OCI-LY7 (cell line): ENCODE measurements around the gene PPIL6. TPM values are rescaled to one million over a fixed set of nuclear protein-coding genes. Genes with fewer than 3 reads are reported as not detected.

Experiments
- BruUV-seq: library from RNA; stranded (reverse); fragments of 400-500 nt; replicated peaks from 2 replicates; lab custom pipeline; 2021; lab: Mats Ljungman, UMichigan
- CTCF ChIA-PET: fragments of 300-600 bp; sonication (Branson Sonifier 250); formaldehyde crosslinking; loops from one replicate; lab custom pipeline; 2022; ENCODE audit warnings: antibody characterized with exemption; ENCODE audit not compliant: unreplicated experiment; lab: Charles Lee
- POLR2A ChIA-PET: fragments of 300-600 bp; sonication (Branson Sonifier 250); formaldehyde crosslinking; loops from one replicate; lab custom pipeline; 2022; ENCODE audit warnings: antibody characterized with exemption; lab: Charles Lee
- DNase-seq: peaks from one replicate; pipeline ENCODE4 v3.0.0-alpha.2; 2015; ENCODE audit warnings: low spot score
- H2AFZ ChIP-seq: fragments of 200-600 bp; sonication (generic), shearing (Covaris generic); 2 replicates; pipeline ENCODE4 v1.6.1; 2014; ENCODE audit warnings: mild to moderate bottlenecking, antibody characterized with exemption, low read length, moderate library complexity
- H3K27ac ChIP-seq: fragments of 200-600 bp; sonication (generic); 2 replicates; pipeline ENCODE4 v1.5.1; 2014; ENCODE audit warnings: mixed run types, low read depth, mild to moderate bottlenecking, moderate library complexity, low read length, inconsistent platforms; ENCODE audit not compliant: poor library complexity, severe bottlenecking
- H3K36me3 ChIP-seq: fragments of 200-600 bp; sonication (generic); 2 replicates; pipeline ENCODE4 v1.6.1; 2014; ENCODE audit warnings: mild to moderate bottlenecking, antibody characterized with exemption, low read length, moderate library complexity, mixed read lengths; ENCODE audit not compliant: insufficient read depth
- H3K4me1 ChIP-seq: fragments of 200-600 bp; sonication (generic); 2 replicates; pipeline ENCODE4 v1.5.1; 2014; ENCODE audit warnings: mild to moderate bottlenecking, low read length; ENCODE audit not compliant: insufficient read depth, poor library complexity, severe bottlenecking
- H3K4me2 ChIP-seq: fragments of 200-600 bp; sonication (generic); 2 replicates; pipeline ENCODE4 v1.6.1; 2014; ENCODE audit warnings: mild to moderate bottlenecking, low read length
- H3K4me3 ChIP-seq: fragments of 200-600 bp; sonication (generic); 2 replicates; pipeline ENCODE4 v1.5.1; 2014; ENCODE audit warnings: mild to moderate bottlenecking, low read depth, low read length; ENCODE audit not compliant: poor library complexity, severe bottlenecking
- H3K79me2 ChIP-seq: fragments of 200-600 bp; sonication (generic); 2 replicates; pipeline ENCODE4 v1.6.1; 2016; ENCODE audit warnings: low read depth, mild to moderate bottlenecking, low read length, moderate library complexity, mixed read lengths; ENCODE audit not compliant: insufficient read depth
- H3K9me2 ChIP-seq: fragments of 200-600 bp; sonication (generic); 2 replicates; pipeline ENCODE4 v1.6.1; 2016; ENCODE audit warnings: mild to moderate bottlenecking, low read length, mixed read lengths; ENCODE audit not compliant: insufficient read depth
- H3K9me3 ChIP-seq: fragments of 200-600 bp; sonication (generic); 2 replicates; pipeline ENCODE4 v1.6.1; 2014; ENCODE audit warnings: mild to moderate bottlenecking, mixed run types, low read length, mixed read lengths
- H4K20me1 ChIP-seq: fragments of 200-600 bp; sonication (generic); 2 replicates; pipeline ENCODE4 v1.6.1; 2014; ENCODE audit warnings: mild to moderate bottlenecking, antibody characterized with exemption, low read length, moderate library complexity, mixed read lengths; ENCODE audit not compliant: insufficient read depth
- CTCF ChIP-seq: fragments of 200-600 bp; sonication (generic); conservative IDR thresholded peaks from 2 replicates; pipeline ENCODE4 v1.5.1; 2014; ENCODE audit warnings: mild to moderate bottlenecking, antibody characterized with exemption, low read length, moderate library complexity, mixed read lengths
- EZH2phosphoT487 ChIP-seq: fragments of 200-600 bp; sonication (generic); IDR thresholded peaks from 2 replicates; pipeline ENCODE4 v1.6.1; 2018; ENCODE audit warnings: low read depth, borderline replicate concordance, mild to moderate bottlenecking, mixed run types, antibody characterized with exemption, low read length, moderate library complexity, mixed read lengths
- intact Hi-C: fragments of 100-400 bp; cut with micrococcal nuclease; formaldehyde crosslinking; loops from one replicate; pipeline ENCODE4 v1.10.0; 2022; ENCODE audit not compliant: unreplicated experiment
- total RNA-seq, 2 experiments: library from RNA; depleted of rRNA in 1 of 2; stranded (reverse); fragments of >200 nt in 1 of 2; shearing (Covaris generic) in 1 of 2; gene quantifications; 2 replicates each; pipeline ENCODE4 v1.2.3, GENCODE V29; 2014 to 2022

The PPIL6 gene
- total RNA-seq, 2 experiments from 2014 or later, result 1.6 to 1.7 TPM

DNA sequence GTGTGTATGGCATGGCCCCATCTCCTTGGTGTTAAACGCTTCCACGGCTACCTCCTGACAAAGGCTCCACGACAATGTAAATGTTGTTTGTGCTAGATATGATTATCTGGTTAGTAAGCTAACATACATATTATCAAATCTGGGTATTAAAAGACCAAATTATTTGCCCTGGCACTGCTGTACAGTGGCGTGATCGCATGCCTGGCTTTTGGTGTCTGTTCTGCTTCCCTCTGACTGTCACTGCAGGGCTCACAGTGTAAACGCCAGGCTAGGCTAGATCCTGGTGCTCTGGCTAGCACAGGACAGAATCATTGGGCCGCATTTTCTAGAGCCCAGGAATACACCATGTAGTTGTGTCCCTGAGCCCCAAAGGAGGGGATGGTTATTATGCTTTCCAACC is 96.9 kb downstream of the PPIL6 start:
- no peak overlapping the region for H2AFZ ChIP-seq
- DNase-seq, result no peak
- intact Hi-C loops, result no loop called here
- no peaks in the 10 kb centered on the region for H3K36me3 ChIP-seq
- H3K27ac ChIP-seq, result no peak overlapping the region
- ChIA-PET POLR2A (interaction anchor here (0.5 kb wide), 1 partner anchor 153 kb away, joined by 3 read pairs; no protein-coding TSS in a partner anchor), CTCF (no interaction called here)
- TF ChIP-seq CTCF (no peak), EZH2phosphoT487 (no peak)
- no peaks in the 10 kb centered on the region for H3K9me2 ChIP-seq
- no peak overlapping the region for H3K4me3 ChIP-seq
- H3K79me2 ChIP-seq, result no peaks in the 10 kb centered on the region
- no peaks in the 10 kb centered on the region for H3K4me1 ChIP-seq
- no peaks in the 10 kb centered on the region for H4K20me1 ChIP-seq
- H3K9me3 ChIP-seq, result no peaks in the 10 kb centered on the region
- no TSS peak for BruUV-seq
- H3K4me2 ChIP-seq, result no peak overlapping the region

DNA sequence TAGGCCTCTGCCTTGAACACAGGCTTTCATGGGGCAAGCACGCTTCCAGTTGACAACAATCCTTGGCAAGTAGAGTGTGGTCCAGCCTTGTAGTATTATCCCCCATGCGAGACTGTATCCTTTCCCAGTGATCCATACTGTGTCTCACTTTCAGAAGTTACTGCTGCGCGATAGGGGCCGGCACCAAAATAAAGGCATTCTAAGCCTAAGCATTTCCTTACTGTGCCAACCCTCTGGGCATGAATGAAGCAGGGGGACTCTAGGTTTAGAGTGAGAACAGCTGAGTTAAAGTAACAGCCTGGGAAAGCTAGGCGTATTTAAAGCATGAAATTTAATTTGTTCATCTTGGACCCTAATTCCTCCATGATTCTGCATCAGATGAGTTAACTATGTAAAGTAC is 97.5 kb downstream of the PPIL6 start:
- no peak for TF ChIP-seq CTCF
- no peak for TF ChIP-seq EZH2phosphoT487
- BruUV-seq, result no TSS peak
- no peak overlapping the region for H2AFZ ChIP-seq
- intact Hi-C loops, result no loop called here
- CTCF ChIA-PET, result no interaction called here
- no peaks in the 10 kb centered on the region for H3K9me2 ChIP-seq
- no peaks in the 10 kb centered on the region for H4K20me1 ChIP-seq
- no peaks in the 10 kb centered on the region for H3K9me3 ChIP-seq
- H3K79me2 ChIP-seq, result no peaks in the 10 kb centered on the region
- no peak overlapping the region for H3K27ac ChIP-seq
- H3K4me1 ChIP-seq, result no peaks in the 10 kb centered on the region
- H3K36me3 ChIP-seq, result no peaks in the 10 kb centered on the region
- H3K4me2 ChIP-seq, result no peak overlapping the region
- POLR2A ChIA-PET, result no interaction called here
- DNase-seq, result no peak
- no peak overlapping the region for H3K4me3 ChIP-seq

DNA sequence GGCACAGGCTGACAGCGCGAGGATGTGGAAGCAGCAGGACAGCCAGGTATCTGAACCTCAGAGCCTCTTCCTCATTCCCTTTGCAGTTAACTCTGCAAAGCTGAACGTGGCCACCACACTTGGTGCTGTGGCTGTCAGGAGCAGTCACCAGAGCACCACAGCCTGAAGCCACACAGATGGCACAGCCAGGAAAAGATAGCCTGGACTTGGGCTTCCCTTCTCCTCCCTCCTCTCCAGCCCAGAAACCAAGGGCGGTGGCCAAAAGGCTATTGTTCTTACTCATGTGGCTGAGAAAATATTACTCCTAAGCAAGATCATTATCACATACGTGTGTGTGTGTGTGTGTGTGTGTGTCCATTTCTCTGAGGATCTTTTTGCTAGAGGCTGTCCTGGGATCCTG is 97.9 kb downstream of the PPIL6 start:
- no peaks in the 10 kb centered on the region for H3K9me2 ChIP-seq
- DNase-seq, result no peak
- ChIA-PET CTCF (no interaction called here), POLR2A (no interaction called here)
- no peaks in the 10 kb centered on the region for H3K9me3 ChIP-seq
- H2AFZ ChIP-seq, result no peak overlapping the region
- no peaks in the 10 kb centered on the region for H3K4me1 ChIP-seq
- intact Hi-C loops, result no loop called here
- no peak overlapping the region for H3K4me2 ChIP-seq
- H3K36me3 ChIP-seq, result no peaks in the 10 kb centered on the region
- no peak overlapping the region for H3K4me3 ChIP-seq
- H4K20me1 ChIP-seq, result no peaks in the 10 kb centered on the region
- BruUV-seq, result no TSS peak
- no peak for TF ChIP-seq CTCF
- TF ChIP-seq EZH2phosphoT487, result no peak
- no peak overlapping the region for H3K27ac ChIP-seq
- H3K79me2 ChIP-seq, result no peaks in the 10 kb centered on the region
